ENCODE measurements around the gene USP17L18.
"Not testable (repeated sequence)": the region's sequence is repeated elsewhere in the genome, so short reads cannot be mapped to it uniquely, and the experiment has no call there.

The USP17L18 gene

GRCh38 chr4:9247953-9248680 lies at the start of gene USP17L18:
Gene USP17L18, plus strand, starts transcription at chr4:9248630. Its CDS starts 0 bp downstream, at chr4:9248630.
- not testable (repeated sequence) for DNase-seq

- DNase-seq, result not testable (repeated sequence)
Measured at GRCh38 chr4:9210357-9210756, 38.1 kb upstream of the USP17L18 start, which contains the start of gene USP17L10. Gene USP17L10, plus strand, starts transcription at chr4:9210657. Its CDS starts 0 bp downstream, at chr4:9210657.

GRCh38 chr4:9214701-9215100 lies 33.7 kb upstream of the USP17L18 start:
- DNase-seq, result not testable (repeated sequence)

- DNase-seq, result not testable (repeated sequence)
Measured at GRCh38 chr4:9215105-9215504, 33.3 kb upstream of the USP17L18 start, which contains the start of gene USP17L11. Gene USP17L11, plus strand, starts transcription at chr4:9215405. Its CDS starts 0 bp downstream, at chr4:9215405.

GRCh38 chr4:9219852-9220251 lies 28.6 kb upstream of the USP17L18 start, which contains the start of gene USP17L12:
Gene USP17L12, plus strand, starts transcription at chr4:9220152. Its CDS starts 0 bp downstream, at chr4:9220152.
- not testable (repeated sequence) for DNase-seq

- not testable (repeated sequence) for DNase-seq
Measured at GRCh38 chr4:9224596-9224995, 23.8 kb upstream of the USP17L18 start, which contains the start of gene USP17L13. Gene USP17L13, plus strand, starts transcription at chr4:9224896. Its CDS starts 0 bp downstream, at chr4:9224896.

- DNase-seq, result not testable (repeated sequence)
Measured at GRCh38 chr4:9230249-9230648, 18.2 kb upstream of the USP17L18 start.

GRCh38 chr4:9234085-9234484 lies 14.3 kb upstream of the USP17L18 start, which contains the start of gene USP17L15:
Gene USP17L15, plus strand, starts transcription at chr4:9234385. Its CDS starts 0 bp downstream, at chr4:9234385.
- DNase-seq, result not testable (repeated sequence)

GRCh38 chr4:9238461-9238860 lies 10.0 kb upstream of the USP17L18 start:
- not testable (repeated sequence) for DNase-seq

GRCh38 chr4:9243579-9243978 lies 4.9 kb upstream of the USP17L18 start, which contains the start of gene USP17L17:
Gene USP17L17, plus strand, starts transcription at chr4:9243879. Its CDS starts 0 bp downstream, at chr4:9243879.
- not testable (repeated sequence) for DNase-seq

- not testable (repeated sequence) for DNase-seq
Measured at GRCh38 chr4:9253078-9253477, 4.6 kb downstream of the USP17L18 start, which contains the start of gene USP17L19. Gene USP17L19, plus strand, starts transcription at chr4:9253378. Its CDS starts 0 bp downstream, at chr4:9253378.

GRCh38 chr4:9257824-9258223 lies 9.4 kb downstream of the USP17L18 start, which contains the start of gene USP17L20:
Gene USP17L20, plus strand, starts transcription at chr4:9258124. Its CDS starts 0 bp downstream, at chr4:9258124.
- not testable (repeated sequence) for DNase-seq

- DNase-seq, result not testable (repeated sequence)
Measured at GRCh38 chr4:9262572-9262971, 14.1 kb downstream of the USP17L18 start, which contains the start of gene USP17L21. Gene USP17L21, plus strand, starts transcription at chr4:9262872. Its CDS starts 0 bp downstream, at chr4:9262872.

- not testable (repeated sequence) for DNase-seq
Measured at GRCh38 chr4:9267319-9267718, 18.9 kb downstream of the USP17L18 start, which contains the start of gene USP17L22. Gene USP17L22, plus strand, starts transcription at chr4:9267619. Its CDS starts 0 bp downstream, at chr4:9267619.

GRCh38 chr4:9271719-9272118 lies 23.3 kb downstream of the USP17L18 start:
- not testable (repeated sequence) for DNase-seq

All from activated CD4-positive, CD25-positive, alpha-beta regulatory T cell (primary cell).